ENCODE data around the gene EPB41L2.

Gene EPB41L2

GRCh38 chr6:131042664-131043063 is 20.4 kb downstream of the EPB41L2 start:
- no peak overlapping the region for H3K4me3 ChIP-seq (ENCODE audit: low read depth, low read length)
- no peak for DNase-seq (ENCODE audit: low read depth, low spot score)
- ChIA-PET POLR2A (no interaction called here), CTCF (no interaction called here)
- TF ChIP-seq CTCF (IDR thresholded peaks at IDR 0.05; ENCODE audit: insufficient read depth, low read length, missing control alignments), result no peak

GRCh38 chr6:131041814-131042213 is 21.2 kb downstream of the EPB41L2 start:
- no peak overlapping the region for H3K4me3 ChIP-seq (ENCODE audit: low read depth, low read length)
- POLR2A ChIA-PET, result no interaction called here
- no peak for TF ChIP-seq CTCF (IDR thresholded peaks at IDR 0.05; ENCODE audit: insufficient read depth, low read length, missing control alignments)
- DNase-seq (ENCODE audit: low read depth, low spot score), result no peak
- CTCF ChIA-PET, result no interaction called here

- ChIA-PET CTCF (no interaction called here), POLR2A (no interaction called here)
- no peak overlapping the region for H3K4me3 ChIP-seq (ENCODE audit: low read depth, low read length)
- TF ChIP-seq CTCF (IDR thresholded peaks at IDR 0.05; ENCODE audit: insufficient read depth, low read length, missing control alignments), result no peak
- no peak for DNase-seq (ENCODE audit: low read depth, low spot score)
Observed at GRCh38 chr6:131040866-131041265, 22.2 kb downstream of the EPB41L2 start.

GRCh38 chr6:131039345-131039680 is 23.7 kb downstream of the EPB41L2 start:
- POLR2A ChIA-PET, result no interaction called here
- H3K4me3 ChIP-seq (ENCODE audit: low read depth, low read length), result no peak overlapping the region
- CTCF ChIA-PET, result interaction anchor here (0.7 kb wide), 1 partner anchor 168 kb away, joined by 4 read pairs; no protein-coding TSS in a partner anchor
- TF ChIP-seq CTCF (IDR thresholded peaks at IDR 0.05; ENCODE audit: insufficient read depth, low read length, missing control alignments), result no peak
- no peak for DNase-seq (ENCODE audit: low read depth, low spot score)

- ChIA-PET CTCF (no interaction called here), POLR2A (no interaction called here)
- no peak for TF ChIP-seq CTCF (IDR thresholded peaks at IDR 0.05; ENCODE audit: insufficient read depth, low read length, missing control alignments)
- no peak overlapping the region for H3K4me3 ChIP-seq (ENCODE audit: low read depth, low read length)
- DNase-seq (ENCODE audit: low read depth, low spot score), result no peak
Observed at GRCh38 chr6:131038597-131039344, 24.3 kb downstream of the EPB41L2 start.

GRCh38 chr6:131037194-131037897 is 25.7 kb downstream of the EPB41L2 start:
- POLR2A ChIA-PET, result no interaction called here
- H3K4me3 ChIP-seq (ENCODE audit: low read depth, low read length), result no peak overlapping the region
- TF ChIP-seq CTCF (IDR thresholded peaks at IDR 0.05; ENCODE audit: insufficient read depth, low read length, missing control alignments), result no peak
- CTCF ChIA-PET, result interaction anchor here (1.5 kb wide), 1 partner anchor 152 kb away, joined by 8 read pairs; no protein-coding TSS in a partner anchor
- DNase-seq (ENCODE audit: low read depth, low spot score), result no peak
